ENCODE measurements around the gene KCNAB1. TPM values are rescaled to one million over a fixed set of nuclear protein-coding genes. Genes with fewer than 3 reads are reported as not detected.

KCNAB1 gene
- total RNA-seq, 1 experiment from 2014 or later, result 1.0 TPM

GRCh38 chr3:156341831-156342416 is 221.5 kb downstream of the KCNAB1 start:
- no peak for TF ChIP-seq USF1 (CRISPR knock-in tag; IDR thresholded peaks at IDR 0.05)
- TF ChIP-seq MXD4 (CRISPR knock-in tag; IDR thresholded peaks at IDR 0.05; ENCODE audit: borderline replicate concordance), result no peak
- TF ChIP-seq NR3C1 (CRISPR knock-in tag; conservative IDR thresholded peaks at IDR 0.05; ENCODE audit: low read depth), result no peak
- TF ChIP-seq, protein P1, sequence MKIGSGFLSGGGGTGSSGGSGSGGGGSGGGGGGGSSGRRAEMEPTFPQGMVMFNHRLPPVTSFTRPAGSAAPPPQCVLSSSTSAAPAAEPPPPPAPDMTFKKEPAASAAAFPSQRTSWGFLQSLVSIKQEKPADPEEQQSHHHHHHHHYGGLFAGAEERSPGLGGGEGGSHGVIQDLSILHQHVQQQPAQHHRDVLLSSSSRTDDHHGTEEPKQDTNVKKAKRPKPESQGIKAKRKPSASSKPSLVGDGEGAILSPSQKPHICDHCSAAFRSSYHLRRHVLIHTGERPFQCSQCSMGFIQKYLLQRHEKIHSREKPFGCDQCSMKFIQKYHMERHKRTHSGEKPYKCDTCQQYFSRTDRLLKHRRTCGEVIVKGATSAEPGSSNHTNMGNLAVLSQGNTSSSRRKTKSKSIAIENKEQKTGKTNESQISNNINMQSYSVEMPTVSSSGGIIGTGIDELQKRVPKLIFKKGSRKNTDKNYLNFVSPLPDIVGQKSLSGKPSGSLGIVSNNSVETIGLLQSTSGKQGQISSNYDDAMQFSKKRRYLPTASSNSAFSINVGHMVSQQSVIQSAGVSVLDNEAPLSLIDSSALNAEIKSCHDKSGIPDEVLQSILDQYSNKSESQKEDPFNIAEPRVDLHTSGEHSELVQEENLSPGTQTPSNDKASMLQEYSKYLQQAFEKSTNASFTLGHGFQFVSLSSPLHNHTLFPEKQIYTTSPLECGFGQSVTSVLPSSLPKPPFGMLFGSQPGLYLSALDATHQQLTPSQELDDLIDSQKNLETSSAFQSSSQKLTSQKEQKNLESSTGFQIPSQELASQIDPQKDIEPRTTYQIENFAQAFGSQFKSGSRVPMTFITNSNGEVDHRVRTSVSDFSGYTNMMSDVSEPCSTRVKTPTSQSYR (CRISPR knock-in tag; IDR thresholded peaks at IDR 0.05), result no peak
- TF ChIP-seq ELF4 (CRISPR knock-in tag; IDR thresholded peaks at IDR 0.05; ENCODE audit: low read depth), result no peak
- no peak for TF ChIP-seq OVOL2 (CRISPR knock-in tag; IDR thresholded peaks at IDR 0.05; ENCODE audit: borderline replicate concordance)
- TF ChIP-seq KAT7 (CRISPR knock-in tag; IDR thresholded peaks at IDR 0.05; ENCODE audit: borderline replicate concordance), result no peak
- no peak for TF ChIP-seq SOX15 (CRISPR knock-in tag; IDR thresholded peaks at IDR 0.05)
- TF ChIP-seq GTF2I (CRISPR knock-in tag; conservative IDR thresholded peaks at IDR 0.05), result no peak
- no peak for TF ChIP-seq ZNF219 (CRISPR knock-in tag; IDR thresholded peaks at IDR 0.05; ENCODE audit: borderline replicate concordance)
- TF ChIP-seq EMX1 (CRISPR knock-in tag; IDR thresholded peaks at IDR 0.05), result no peak
- TF ChIP-seq ZNF396 (CRISPR knock-in tag; IDR thresholded peaks at IDR 0.05; ENCODE audit: borderline replicate concordance), result no peak
- ATAC-seq, result peak; percentile 65; the same call in 1 of the 2 replicates
- DNase-seq (ENCODE audit: low spot score), result no peak
- Mint-ChIP-seq H3K9me3 (no peaks in the 10 kb centered on the region), H3K4me1 (peaks cover 7% of the 10 kb centered on the region), H3K4me3 (no peak overlapping the region), H3K36me3 (no peaks in the 10 kb centered on the region), H3K27ac (no peak overlapping the region), H3K27me3 (ENCODE audit: low read depth) (no peaks in the 10 kb centered on the region)
- POLR2A ChIA-PET, result no interaction called here
- CTCF ChIA-PET, result interaction anchor here (0.6 to 1.2 kb wide), 3 partner anchors 20 to 168 kb away, joined by 3 to 5 read pairs (median 3); no protein-coding TSS in a partner anchor

DNA sequence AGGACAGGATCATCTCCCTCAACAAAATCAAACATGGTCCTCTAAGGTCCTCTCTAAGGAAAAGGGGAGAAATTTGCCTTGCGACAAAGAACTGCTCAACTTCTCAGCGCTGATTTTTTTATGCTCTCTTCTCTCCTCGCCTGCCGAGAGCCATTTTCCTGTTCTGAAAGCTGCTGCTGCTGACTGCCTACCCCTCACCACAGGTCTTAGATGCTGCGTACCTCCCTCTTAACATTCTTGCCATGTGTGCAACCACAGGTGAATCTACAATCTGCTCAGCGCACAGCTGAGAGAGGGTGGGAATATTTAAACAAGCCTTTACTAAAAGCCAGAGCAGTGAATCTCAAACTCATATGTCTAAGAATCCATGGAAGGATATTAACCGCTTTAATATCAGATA is 223.8 kb downstream of the KCNAB1 start:
- ATAC-seq, result peak; percentile 47; the same call in 1 of the 2 replicates
- Mint-ChIP-seq H3K4me1 (peaks cover 7% of the 10 kb centered on the region), H3K27me3 (ENCODE audit: low read depth) (no peaks in the 10 kb centered on the region), H3K27ac (no peak overlapping the region; the same call in 1 of the 2 replicates), H3K36me3 (no peaks in the 10 kb centered on the region), H3K4me3 (no peak overlapping the region), H3K9me3 (no peaks in the 10 kb centered on the region)
- ChIA-PET CTCF (interaction anchor here (0.6 to 1.6 kb wide), 6 partner anchors 38 to 192 kb away, joined by 3 to 4 read pairs (median 3); no protein-coding TSS in a partner anchor), POLR2A (no interaction called here)
- DNase-seq (ENCODE audit: low spot score), result no peak
- TF ChIP-seq, protein P2, sequence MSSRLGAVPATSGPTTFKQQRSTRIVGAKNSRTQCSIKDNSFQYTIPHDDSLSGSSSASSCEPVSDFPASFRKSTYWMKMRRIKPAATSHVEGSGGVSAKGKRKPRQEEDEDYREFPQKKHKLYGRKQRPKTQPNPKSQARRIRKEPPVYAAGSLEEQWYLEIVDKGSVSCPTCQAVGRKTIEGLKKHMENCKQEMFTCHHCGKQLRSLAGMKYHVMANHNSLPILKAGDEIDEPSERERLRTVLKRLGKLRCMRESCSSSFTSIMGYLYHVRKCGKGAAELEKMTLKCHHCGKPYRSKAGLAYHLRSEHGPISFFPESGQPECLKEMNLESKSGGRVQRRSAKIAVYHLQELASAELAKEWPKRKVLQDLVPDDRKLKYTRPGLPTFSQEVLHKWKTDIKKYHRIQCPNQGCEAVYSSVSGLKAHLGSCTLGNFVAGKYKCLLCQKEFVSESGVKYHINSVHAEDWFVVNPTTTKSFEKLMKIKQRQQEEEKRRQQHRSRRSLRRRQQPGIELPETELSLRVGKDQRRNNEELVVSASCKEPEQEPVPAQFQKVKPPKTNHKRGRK (CRISPR knock-in tag; IDR thresholded peaks at IDR 0.05; ENCODE audit: borderline replicate concordance), result no peak
- TF ChIP-seq TCF7 (CRISPR knock-in tag; IDR thresholded peaks at IDR 0.05; ENCODE audit: low read depth), result no peak
- TF ChIP-seq, protein P3, sequence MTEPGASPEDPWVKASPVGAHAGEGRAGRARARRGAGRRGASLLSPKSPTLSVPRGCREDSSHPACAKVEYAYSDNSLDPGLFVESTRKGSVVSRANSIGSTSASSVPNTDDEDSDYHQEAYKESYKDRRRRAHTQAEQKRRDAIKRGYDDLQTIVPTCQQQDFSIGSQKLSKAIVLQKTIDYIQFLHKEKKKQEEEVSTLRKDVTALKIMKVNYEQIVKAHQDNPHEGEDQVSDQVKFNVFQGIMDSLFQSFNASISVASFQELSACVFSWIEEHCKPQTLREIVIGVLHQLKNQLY (CRISPR knock-in tag; IDR thresholded peaks at IDR 0.05), result no peak
- no peak for TF ChIP-seq NFATC4 (CRISPR knock-in tag; IDR thresholded peaks at IDR 0.05)
- no peak for TF ChIP-seq ZNF121 (CRISPR knock-in tag; IDR thresholded peaks at IDR 0.05)
- no peak for TF ChIP-seq ZBTB21 (CRISPR knock-in tag; IDR thresholded peaks at IDR 0.05; ENCODE audit: borderline replicate concordance)

Measured in WTC11 (cell line).